Gastrocnemius medialis (tissue), 4 donors: Measurements from ENCODE around the gene ZNF740.
A peak's percentile ranks its signal among the peaks of the same experiment; 100 is the strongest.

ENCODE experiments used
- CTCF ChIP-seq, 5 experiments: fragments of 450-650 bp in 3 of 5; fragments of 200-600 bp in 2 of 5; sonication (generic) in 2 of 5; IDR thresholded peaks in 4 of 5; conservative IDR thresholded peaks in 1 of 5; 1 replicate in 4 of 5; 2 replicates in 1 of 5; pipeline ENCODE4 v1.5.1; 2016 to 2019; ENCODE audit warnings: antibody characterized with exemption in 5 of 5, mild to moderate bottlenecking in 3 of 5, moderate library complexity in 3 of 5
- POLR2A ChIP-seq, 2 donors: fragments of 450-650 bp; IDR thresholded peaks; one replicate each; pipeline ENCODE4 v1.6.1; 2017; ENCODE audit warnings: antibody characterized with exemption in 2 of 2, mild to moderate bottlenecking in 2 of 2, moderate library complexity in 2 of 2

DNA sequence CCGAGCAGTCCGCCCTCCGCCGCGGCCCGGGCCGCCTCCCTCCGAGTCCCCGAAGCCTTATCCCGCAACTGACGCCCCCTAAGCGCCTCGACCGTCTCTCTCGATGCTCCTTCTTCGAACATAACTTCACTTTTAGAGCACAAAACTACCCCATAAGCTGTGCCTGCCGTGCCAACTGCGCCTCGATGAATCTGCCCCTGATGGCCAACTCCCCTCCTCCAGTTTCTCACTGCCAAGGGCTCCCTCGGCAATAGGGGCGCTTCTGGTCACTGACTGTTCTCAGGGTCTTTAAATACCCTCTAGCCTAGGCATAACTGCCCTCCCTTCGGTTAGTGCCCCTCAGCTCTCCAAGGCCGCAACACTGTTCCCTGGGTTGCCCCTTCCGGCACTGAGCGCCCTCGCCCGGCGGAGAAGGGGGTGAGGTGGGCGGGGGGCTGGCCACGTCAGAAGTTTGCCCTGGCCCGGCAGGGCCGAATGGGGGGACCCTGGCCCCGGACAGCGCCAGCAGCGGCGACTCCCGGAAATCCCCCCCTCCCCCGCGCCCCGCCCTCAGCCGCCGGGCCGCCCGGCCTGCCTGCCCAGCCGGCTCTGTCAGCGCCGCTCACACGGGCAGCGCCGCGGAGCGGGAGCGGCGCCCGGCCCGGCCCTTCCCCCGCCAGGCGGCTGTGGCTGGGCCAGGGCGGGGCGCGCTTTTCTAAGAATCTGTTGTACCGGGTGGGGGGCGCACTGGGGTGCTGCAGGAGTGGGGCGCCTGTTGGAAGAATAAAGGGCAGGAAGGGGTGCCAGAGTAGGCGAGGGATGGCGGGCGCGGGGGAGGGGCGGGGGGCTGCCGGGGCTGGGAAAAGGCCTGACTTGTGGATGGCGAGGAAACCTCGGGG lies 40.9 kb downstream of the ZNF740 start:
- TF ChIP-seq CTCF (IDR thresholded peaks at IDR 0.05 in 4 of 5, conservative IDR thresholded peaks at IDR 0.05 in 1 of 5) (peak in 2 of 5 experiments; percentile 25 to 33), POLR2A (IDR thresholded peaks at IDR 0.05) (peak; percentile 47 to 71)
